PC-9 (cell line): ENCODE results near the gene MYOF.

Experiments used
- CTCF ChIP-seq: fragments of 200-600 bp; sonication (generic); conservative IDR thresholded peaks from 2 replicates; pipeline ENCODE4 v1.6.1; 2017; ENCODE audit warnings: mixed run types, antibody characterized with exemption, mild to moderate bottlenecking, moderate library complexity
- EZH2 ChIP-seq: fragments of 200-600 bp; sonication (generic); IDR thresholded peaks from 2 replicates; pipeline ENCODE4 v1.8.0; 2017; ENCODE audit warnings: antibody characterized with exemption, low read depth

DNA sequence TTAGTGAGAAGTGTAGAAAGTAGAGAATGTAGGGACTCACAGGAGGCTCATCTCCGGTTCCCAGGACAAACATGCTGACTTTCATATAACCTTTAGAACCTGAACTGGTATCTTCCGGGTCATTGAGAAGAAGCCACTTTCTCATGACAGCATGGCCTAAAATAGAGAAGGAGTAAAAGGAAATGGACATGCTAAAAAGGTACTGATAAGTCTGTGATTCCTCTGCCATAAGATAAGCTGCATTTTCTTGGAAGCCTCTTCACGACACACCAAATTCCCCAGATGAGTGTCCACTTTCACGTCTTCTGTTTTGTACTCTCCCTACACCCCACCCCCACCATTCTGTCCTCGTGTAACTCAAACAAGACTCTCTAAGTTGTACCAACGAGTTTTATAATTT is 79.9 kb downstream of the MYOF start:
- TF ChIP-seq CTCF (no peak), EZH2 (no peak)
